Epithelial cell of proximal tubule (primary cell): ENCODE data around the gene SLC25A27. TPM values are rescaled to one million over a fixed set of nuclear protein-coding genes. Genes with fewer than 3 reads are reported as not detected.
A peak's percentile ranks its signal among the peaks of the same experiment; 100 is the strongest.
"Not testable (repeated sequence)": the region's sequence is repeated elsewhere in the genome, so short reads cannot be mapped to it uniquely, and the experiment has no call there.

Source experiments
- DNase-seq: peaks from one replicate; pipeline ENCODE4 v3.0.0-alpha.2; 2011; ENCODE audit warnings: low read depth
- H3K4me3 ChIP-seq: 2 replicates; pipeline ENCODE4 v1.5.1; 2011; ENCODE audit warnings: low read depth, mild to moderate bottlenecking, low read length
- CTCF ChIP-seq: conservative IDR thresholded peaks from 2 replicates; pipeline ENCODE4 v1.5.1; 2012; ENCODE audit warnings: low read depth, mild to moderate bottlenecking, low read length
- total RNA-seq: library from RNA; depleted of rRNA; stranded (reverse); fragments of >200 nt; gene quantifications from 2 replicates; pipeline ENCODE4 v1.2.3, GENCODE V29; 2015

Gene SLC25A27
- total RNA-seq, 1 donor from 2014 or later = 1.7 TPM

GRCh38 chr6:46637145-46637544, 15.6 kb upstream of the SLC25A27 start:
- H3K4me3 ChIP-seq = no peak overlapping the region
- DNase-seq = no peak
- no peak for TF ChIP-seq CTCF

GRCh38 chr6:46637933-46638332, 14.8 kb upstream of the SLC25A27 start:
- no peak for TF ChIP-seq CTCF
- no peak for DNase-seq
- no peak overlapping the region for H3K4me3 ChIP-seq

GRCh38 chr6:46638650-46639049, 14.1 kb upstream of the SLC25A27 start:
- no peak for DNase-seq
- no peak for TF ChIP-seq CTCF
- H3K4me3 ChIP-seq = no peak overlapping the region

GRCh38 chr6:46642928-46643751, 9.6 kb upstream of the SLC25A27 start:
- DNase-seq = peak; percentile 15
- TF ChIP-seq CTCF = no peak
- no peak overlapping the region for H3K4me3 ChIP-seq

GRCh38 chr6:46645265-46645664, 7.5 kb upstream of the SLC25A27 start:
- no peak overlapping the region for H3K4me3 ChIP-seq
- no peak for TF ChIP-seq CTCF
- DNase-seq = no peak

- DNase-seq, H3K4me3 ChIP-seq: not testable (repeated sequence)
Observed at GRCh38 chr6:46648108-46648507, 4.7 kb upstream of the SLC25A27 start.

GRCh38 chr6:46648869-46649492, 3.8 kb upstream of the SLC25A27 start:
- no peak for TF ChIP-seq CTCF
- H3K4me3 ChIP-seq = no peak overlapping the region
- no peak for DNase-seq
